ENCODE data around the gene SVOPL. TPM values are rescaled to one million over a fixed set of nuclear protein-coding genes. Genes with fewer than 3 reads are reported as not detected.

The SVOPL gene
- total RNA-seq, 1 donor from 2014 or later: not detected

- no peak for DNase-seq (ENCODE audit: extremely low spot score, unreplicated experiment)
- Mint-ChIP-seq H3K4me1 (ENCODE audit: unreplicated experiment) (peaks cover 44% of the 10 kb centered on the region), H3K4me3 (peak overlapping the region; percentile 53), H3K27me3 (no peaks in the 10 kb centered on the region), H3K27ac (peak overlapping the region; percentile 84), H3K36me3 (no peaks in the 10 kb centered on the region), H3K9me3 (no peaks in the 10 kb centered on the region)
- no peak for TF ChIP-seq CTCF (conservative IDR thresholded peaks at IDR 0.05)
Measured at GRCh38 chr7:138661069-138661635, 40.0 kb downstream of the SVOPL start.

- DNase-seq (ENCODE audit: extremely low spot score, unreplicated experiment): no peak
- H3K27ac Mint-ChIP-seq: no peak overlapping the region
- H3K9me3 Mint-ChIP-seq: no peaks in the 10 kb centered on the region
- H3K4me3 Mint-ChIP-seq: no peak overlapping the region
- no peak for TF ChIP-seq CTCF (conservative IDR thresholded peaks at IDR 0.05)
- peaks cover 30% of the 10 kb centered on the region for H3K4me1 Mint-ChIP-seq (ENCODE audit: unreplicated experiment)
- no peaks in the 10 kb centered on the region for H3K27me3 Mint-ChIP-seq
- H3K36me3 Mint-ChIP-seq: no peaks in the 10 kb centered on the region
Measured at GRCh38 chr7:138658889-138659288, 42.3 kb downstream of the SVOPL start.

GRCh38 chr7:138657854-138658386 is 43.2 kb downstream of the SVOPL start:
- Mint-ChIP-seq H3K36me3 (no peaks in the 10 kb centered on the region), H3K9me3 (peaks cover 2% of the 10 kb centered on the region), H3K4me3 (no peak overlapping the region), H3K27me3 (no peaks in the 10 kb centered on the region), H3K4me1 (ENCODE audit: unreplicated experiment) (peaks cover 21% of the 10 kb centered on the region), H3K27ac (peak overlapping the region; percentile 63)
- no peak for DNase-seq (ENCODE audit: extremely low spot score, unreplicated experiment)
- TF ChIP-seq CTCF (conservative IDR thresholded peaks at IDR 0.05): no peak

DNA sequence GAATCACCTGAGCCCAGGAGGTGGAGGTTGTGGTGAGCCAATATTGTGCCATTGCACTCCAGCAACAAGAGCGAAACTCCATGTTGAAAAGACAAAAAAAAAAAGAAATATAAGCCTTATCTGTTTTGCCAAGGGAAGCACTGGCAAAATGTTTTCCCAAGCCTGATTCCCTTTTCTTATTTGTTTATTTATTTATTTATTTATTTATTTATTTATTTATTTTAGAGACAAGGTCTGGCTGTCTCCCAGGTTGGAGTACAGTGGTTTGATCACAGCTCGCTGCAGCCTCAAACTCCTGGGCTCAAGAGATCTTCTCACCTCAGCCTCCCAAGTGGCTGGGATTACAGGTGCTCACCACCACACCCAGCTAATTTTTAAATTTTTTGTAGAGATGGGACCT is 44.2 kb downstream of the SVOPL start:
- peaks cover 5% of the 10 kb centered on the region for H3K9me3 Mint-ChIP-seq
- TF ChIP-seq CTCF (conservative IDR thresholded peaks at IDR 0.05): no peak
- no peak overlapping the region for H3K27ac Mint-ChIP-seq

GRCh38 chr7:138654616-138655015 is 46.5 kb downstream of the SVOPL start:
- peaks cover 5% of the 10 kb centered on the region for H3K9me3 Mint-ChIP-seq
- no peak for DNase-seq (ENCODE audit: extremely low spot score, unreplicated experiment)
- H3K27me3 Mint-ChIP-seq: no peaks in the 10 kb centered on the region
- no peaks in the 10 kb centered on the region for H3K4me1 Mint-ChIP-seq (ENCODE audit: unreplicated experiment)
- no peak overlapping the region for H3K4me3 Mint-ChIP-seq
- no peaks in the 10 kb centered on the region for H3K36me3 Mint-ChIP-seq
- H3K27ac Mint-ChIP-seq: no peak overlapping the region
- TF ChIP-seq CTCF (conservative IDR thresholded peaks at IDR 0.05): no peak

More for the DNA sequence above, 44.2 kb downstream of the SVOPL start:
- Mint-ChIP-seq H3K4me3 (no peak overlapping the region), H3K4me1 (ENCODE audit: unreplicated experiment) (peaks cover 11% of the 10 kb centered on the region), H3K36me3 (no peaks in the 10 kb centered on the region), H3K27me3 (no peaks in the 10 kb centered on the region)
- no peak for DNase-seq (ENCODE audit: extremely low spot score, unreplicated experiment)

All from type B pancreatic cell (in vitro differentiated cells).